ENCODE results near the gene TMC2. TPM values are rescaled to one million over a fixed set of nuclear protein-coding genes. Genes with fewer than 3 reads are reported as not detected.

The TMC2 gene
- total and polyA plus RNA-seq, 2 of the 4 experiments (the other 2 are of a cell fraction) = not detected

GRCh38 chr20:2538356-2538755 lies 2.0 kb downstream of the TMC2 start:
- Histone ChIP-seq H3K4ac (ENCODE audit: low read depth, low read length) (no peak overlapping the region), H3K27me3 (ENCODE audit: control insufficient read depth, insufficient read depth, low read length) (peaks cover 55% of the 10 kb centered on the region), H3K56ac (ENCODE audit: extremely low read depth, insufficient read depth, low read length) (no peak overlapping the region), H3K23ac (ENCODE audit: low read depth, low read length) (no peak overlapping the region), H2AFZ (replicated peaks; ENCODE audit: low read length, poor library complexity) (no peak overlapping the region), H3K79me1 (ENCODE audit: low read depth in 1 of 2, low read length in 2 of 2) (no peaks in the 10 kb centered on the region), H2BK20ac (ENCODE audit: low read depth, low read length) (no peak overlapping the region), H3K4me1 (ENCODE audit: control insufficient read depth, insufficient read depth, low read length) (no peaks in the 10 kb centered on the region), H2BK5ac (ENCODE audit: low read depth, low read length, poor library complexity, severe bottlenecking) (no peak overlapping the region), H3K4me2 (ENCODE audit: low read depth, low read length) (no peak overlapping the region), H3K9me3 (ENCODE audit: control insufficient read depth, insufficient read depth, low read length) (no peaks in the 10 kb centered on the region), H4K91ac (ENCODE audit: insufficient read depth, low read depth, low read length) (no peak overlapping the region), H4K5ac (ENCODE audit: low read depth, low read length) (no peak overlapping the region), H2BK15ac (ENCODE audit: low read depth, low read length) (no peak overlapping the region), H3K36me3 (ENCODE audit: control insufficient read depth, insufficient read depth, low read length) (no peaks in the 10 kb centered on the region), H3K27ac (ENCODE audit: insufficient read depth, low read length) (no peak overlapping the region), H3K18ac (ENCODE audit: low read depth, low read length) (no peak overlapping the region), H3K9ac (ENCODE audit: low read depth, low read length) (no peak overlapping the region), H3K14ac (replicated peaks; ENCODE audit: low read depth, low read length) (no peak overlapping the region), H3K9me1 (ENCODE audit: insufficient read depth, low read length) (no peaks in the 10 kb centered on the region), H4K20me1 (ENCODE audit: insufficient read depth, low read length) (no peaks in the 10 kb centered on the region), H2AK5ac (ENCODE audit: low read depth, low read length) (no peak overlapping the region), H2BK120ac (ENCODE audit: low read depth, low read length) (no peak overlapping the region), H3K4me3 (ENCODE audit: insufficient read depth, low read depth, low read length) (no peak overlapping the region), H4K8ac (ENCODE audit: low read depth in 2 of 2, low read length in 2 of 2) (no peak overlapping the region), H2AK9ac (replicated peaks; ENCODE audit: low read depth, low read length, poor library complexity) (peak overlapping the region; percentile 47)
- TF ChIP-seq ELK1 (IDR thresholded peaks at IDR 0.05; ENCODE audit: borderline replicate concordance, low read depth, low read length) (no peak), NFE2L2 (IDR thresholded peaks at IDR 0.05; ENCODE audit: low read depth, low read length) (no peak), BHLHE40 (IDR thresholded peaks at IDR 0.05; ENCODE audit: low read depth, low read length) (no peak), CEBPB (IDR thresholded peaks at IDR 0.05; ENCODE audit: low read depth, low read length) (no peak), RAD21 (IDR thresholded peaks at IDR 0.05; ENCODE audit: low read length) (no peak), MAZ (IDR thresholded peaks at IDR 0.05; ENCODE audit: borderline replicate concordance, low read depth, low read length) (no peak), USF2 (IDR thresholded peaks at IDR 0.05; ENCODE audit: low read depth, low read length) (no peak), CTCF (conservative IDR thresholded peaks at IDR 0.05; ENCODE audit: low read depth, low read length) (no peak), FOS (IDR thresholded peaks at IDR 0.05; ENCODE audit: low read depth, low read length) (no peak), RCOR1 (IDR thresholded peaks at IDR 0.05; ENCODE audit: insufficient replicate concordance, low read length) (no peak), RFX5 (IDR thresholded peaks at IDR 0.05; ENCODE audit: low read depth, low read length) (no peak)
- POLR2A ChIA-PET (ENCODE audit: unreplicated experiment) = no interaction called here
- CTCF ChIA-PET = no interaction called here
- ATAC-seq (ENCODE audit: low read depth) = no peak
- no peak for DNase-seq
- in situ Hi-C loops (cut with MboI; ENCODE audit: low sequenced_read_pairs) (no loop called here), dilution Hi-C loops (cut with HindIII; ENCODE audit: low sequenced_read_pairs, unreplicated experiment) (no loop called here), intact Hi-C loops (cut with micrococcal nuclease) (loop anchor here (5.0 kb wide), 1 partner anchor 44 kb away; no protein-coding TSS in a partner anchor)
- WGBS, 2 experiments (ENCODE audit: extremely low coverage in 2 of 2, insufficient read length in 1 of 2) = 63% methylated on average over 5 of the region's 12 CpGs; no CpG with 5 or more reads in 1 of the 2 experiments
- no TSS peak for BruUV-seq (replicated peaks)
